GM18508 (cell line): Measurements from ENCODE around the gene TSACC.
"Not testable (repeated sequence)": the region's sequence is repeated elsewhere in the genome, so short reads cannot be mapped to it uniquely, and the experiment has no call there.

ENCODE experiments used
- ATAC-seq: cut with Tn5 transposase; IDR thresholded peaks from one replicate; pipeline ENCODE4 v1.9.1; 2021; ENCODE audit warnings: moderate number of reproducible peaks; ENCODE audit not compliant: insufficient read depth, unreplicated experiment

Gene TSACC

GRCh38 chr1:156338180-156338976 is at the start of gene TSACC, which contains the start of gene CCT3:
Gene TSACC (plus strand): TSS chr1:156338526. CDS start chr1:156339758, 1,232 bp downstream.
Gene CCT3 (minus strand): TSS chr1:156338292. CDS start chr1:156338184, 108 bp downstream.
- peak; percentile 82 for ATAC-seq

- ATAC-seq, result no peak
These were observed 48.5 kb upstream of the TSACC start for GRCh38 chr1:156289857-156290256.

GRCh38 chr1:156291226-156292061 is 46.9 kb upstream of the TSACC start:
- ATAC-seq, result no peak

GRCh38 chr1:156293098-156293434 is 45.3 kb upstream of the TSACC start:
- no peak for ATAC-seq

- ATAC-seq, result no peak
These were observed 44.4 kb upstream of the TSACC start for GRCh38 chr1:156293895-156294294.

- no peak for ATAC-seq
These were observed 42.9 kb upstream of the TSACC start, which contains the start of gene GLMP for GRCh38 chr1:156295391-156295947. Gene GLMP (minus strand): TSS chr1:156295679. CDS start chr1:156295645, 34 bp downstream.

- ATAC-seq, result no peak
These were observed 39.4 kb upstream of the TSACC start, which contains the start of gene VHLL for GRCh38 chr1:156298852-156299357. Gene VHLL (minus strand): TSS chr1:156299307. CDS start chr1:156299189, 118 bp downstream.

GRCh38 chr1:156303241-156303640 is 35.1 kb upstream of the TSACC start:
- ATAC-seq, result no peak

- no peak for ATAC-seq
These were observed 33.1 kb upstream of the TSACC start for GRCh38 chr1:156305215-156305614.

- no peak for ATAC-seq
These were observed 30.2 kb upstream of the TSACC start for GRCh38 chr1:156308078-156308477.

- ATAC-seq, result no peak
These were observed 27.4 kb upstream of the TSACC start for GRCh38 chr1:156310962-156311361.

GRCh38 chr1:156316909-156317308 is 21.4 kb upstream of the TSACC start:
- no peak for ATAC-seq

- ATAC-seq, result no peak
These were observed 18.7 kb upstream of the TSACC start for GRCh38 chr1:156319664-156320063.

- ATAC-seq, result no peak
These were observed 17.8 kb upstream of the TSACC start for GRCh38 chr1:156320560-156320959.

GRCh38 chr1:156323179-156323578 is 15.1 kb upstream of the TSACC start:
- ATAC-seq, result not testable (repeated sequence)

- no peak for ATAC-seq
These were observed 2.1 kb upstream of the TSACC start for GRCh38 chr1:156336242-156336641.

- ATAC-seq, result no peak
These were observed 1.1 kb upstream of the TSACC start for GRCh38 chr1:156337052-156337887.

- ATAC-seq, result no peak
These were observed 492 bp upstream of the TSACC start for GRCh38 chr1:156337888-156338179.

- no peak for ATAC-seq
These were observed 4.0 kb downstream of the TSACC start for GRCh38 chr1:156342166-156342955.
